ENCODE measurements around the gene ELOB.

ELOB gene

GRCh38 chr16:2741168-2741567 lies 35.9 kb downstream of the ELOB start:
- no peak overlapping the region for H3K4me3 ChIP-seq (ENCODE audit: low read depth, low read length)
- no peak for TF ChIP-seq POLR2A (IDR thresholded peaks at IDR 0.05; ENCODE audit: extremely low read depth, insufficient read length)
- no peak for TF ChIP-seq MAX (IDR thresholded peaks at IDR 0.05; ENCODE audit: low read depth, low read length)
- TF ChIP-seq MYC (IDR thresholded peaks at IDR 0.05; ENCODE audit: low read depth, low read length), result no peak
- no peak for DNase-seq (ENCODE audit: low read depth)

GRCh38 chr16:2740476-2740875 lies 36.6 kb downstream of the ELOB start:
- no peak for DNase-seq (ENCODE audit: low read depth)
- TF ChIP-seq CTCF (IDR thresholded peaks at IDR 0.05; ENCODE audit: low read depth, low read length), result no peak
- no peak for TF ChIP-seq POLR2A (IDR thresholded peaks at IDR 0.05; ENCODE audit: extremely low read depth, insufficient read length)
- TF ChIP-seq MAX (IDR thresholded peaks at IDR 0.05; ENCODE audit: low read depth, low read length), result no peak
- TF ChIP-seq MYC (IDR thresholded peaks at IDR 0.05; ENCODE audit: low read depth, low read length), result no peak
- no peak overlapping the region for H3K4me3 ChIP-seq (ENCODE audit: low read depth, low read length)

- H3K4me3 ChIP-seq (ENCODE audit: low read depth, low read length), result no peak overlapping the region
- TF ChIP-seq MYC (IDR thresholded peaks at IDR 0.05; ENCODE audit: low read depth, low read length) (no peak), MAX (IDR thresholded peaks at IDR 0.05; ENCODE audit: low read depth, low read length) (no peak), CTCF (IDR thresholded peaks at IDR 0.05; ENCODE audit: low read depth, low read length) (no peak), POLR2A (IDR thresholded peaks at IDR 0.05; ENCODE audit: extremely low read depth, insufficient read length) (no peak)
- no peak for DNase-seq (ENCODE audit: low read depth)
Observed at GRCh38 chr16:2739625-2740430, 37.3 kb downstream of the ELOB start.

GRCh38 chr16:2738615-2739014 lies 38.5 kb downstream of the ELOB start:
- H3K4me3 ChIP-seq (ENCODE audit: low read depth, low read length), result no peak overlapping the region
- TF ChIP-seq MAX (IDR thresholded peaks at IDR 0.05; ENCODE audit: low read depth, low read length) (no peak), MYC (IDR thresholded peaks at IDR 0.05; ENCODE audit: low read depth, low read length) (no peak), CTCF (IDR thresholded peaks at IDR 0.05; ENCODE audit: low read depth, low read length) (no peak), POLR2A (IDR thresholded peaks at IDR 0.05; ENCODE audit: extremely low read depth, insufficient read length) (no peak)
- no peak for DNase-seq (ENCODE audit: low read depth)

- TF ChIP-seq POLR2A (IDR thresholded peaks at IDR 0.05; ENCODE audit: extremely low read depth, insufficient read length) (no peak), MAX (IDR thresholded peaks at IDR 0.05; ENCODE audit: low read depth, low read length) (no peak), CTCF (IDR thresholded peaks at IDR 0.05; ENCODE audit: low read depth, low read length) (no peak), MYC (IDR thresholded peaks at IDR 0.05; ENCODE audit: low read depth, low read length) (no peak)
- no peak for DNase-seq (ENCODE audit: low read depth)
- H3K4me3 ChIP-seq (ENCODE audit: low read depth, low read length), result no peak overlapping the region
Observed at GRCh38 chr16:2737895-2738418, 39.1 kb downstream of the ELOB start.

- no peak for TF ChIP-seq MYC (IDR thresholded peaks at IDR 0.05; ENCODE audit: low read depth, low read length)
- no peak for TF ChIP-seq CTCF (IDR thresholded peaks at IDR 0.05; ENCODE audit: low read depth, low read length)
- TF ChIP-seq POLR2A (IDR thresholded peaks at IDR 0.05; ENCODE audit: extremely low read depth, insufficient read length), result no peak
- TF ChIP-seq MAX (IDR thresholded peaks at IDR 0.05; ENCODE audit: low read depth, low read length), result no peak
Observed at GRCh38 chr16:2737238-2737605, 39.9 kb downstream of the ELOB start.

More at GRCh38 chr16:2737238-2737605, 39.9 kb downstream of the ELOB start:
- H3K4me3 ChIP-seq (ENCODE audit: low read depth, low read length), result no peak overlapping the region
- DNase-seq (ENCODE audit: low read depth), result no peak

All from NB4 (cell line).